GM19397 (cell line): ENCODE measurements around the gene CFAP69.

ENCODE experiments used
- ATAC-seq: cut with Tn5 transposase; IDR thresholded peaks from one replicate; pipeline ENCODE4 v1.9.1; 2021; ENCODE audit warnings: mild to moderate bottlenecking, moderate library complexity; ENCODE audit not compliant: unreplicated experiment

CFAP69 gene

GRCh38 chr7:90270431-90271178 is 25.6 kb downstream of the CFAP69 start:
- no peak for ATAC-seq

- no peak for ATAC-seq
These were observed 26.8 kb downstream of the CFAP69 start for GRCh38 chr7:90271753-90272152.

- no peak for ATAC-seq
These were observed 27.3 kb downstream of the CFAP69 start for GRCh38 chr7:90272242-90272641.

- no peak for ATAC-seq
These were observed 29.2 kb downstream of the CFAP69 start for GRCh38 chr7:90274161-90274560.

GRCh38 chr7:90276033-90276728 is 31.2 kb downstream of the CFAP69 start:
- no peak for ATAC-seq

GRCh38 chr7:90288154-90288553 is 43.2 kb downstream of the CFAP69 start:
- no peak for ATAC-seq

- ATAC-seq, result no peak
These were observed 45.5 kb downstream of the CFAP69 start for GRCh38 chr7:90290244-90291113.

- peak; percentile 61 for ATAC-seq
These were observed 53.4 kb downstream of the CFAP69 start for GRCh38 chr7:90298145-90299038.

GRCh38 chr7:90303241-90303640 is 58.3 kb downstream of the CFAP69 start:
- no peak for ATAC-seq

- ATAC-seq, result no peak
These were observed 64.9 kb downstream of the CFAP69 start for GRCh38 chr7:90309872-90310271.

GRCh38 chr7:90311175-90311574 is 66.2 kb downstream of the CFAP69 start:
- ATAC-seq, result no peak

GRCh38 chr7:90312745-90313144 is 67.8 kb downstream of the CFAP69 start:
- ATAC-seq, result no peak

GRCh38 chr7:90313907-90314306 is 68.9 kb downstream of the CFAP69 start:
- no peak for ATAC-seq

- no peak for ATAC-seq
These were observed 75.0 kb downstream of the CFAP69 start for GRCh38 chr7:90320014-90320413.

GRCh38 chr7:90320418-90320800 is 75.4 kb downstream of the CFAP69 start:
- ATAC-seq, result no peak

GRCh38 chr7:90320801-90321494 is 76.0 kb downstream of the CFAP69 start, which contains the start of gene FAM237B:
TSS of gene FAM237B (minus strand) at chr7:90321304. CDS start at chr7:90319748, 1,556 bp downstream.
- ATAC-seq, result no peak

- no peak for ATAC-seq
These were observed 77.9 kb downstream of the CFAP69 start for GRCh38 chr7:90322837-90323236.

- no peak for ATAC-seq
These were observed 81.5 kb downstream of the CFAP69 start for GRCh38 chr7:90326500-90326899.

- ATAC-seq, result no peak
These were observed 89.3 kb downstream of the CFAP69 start for GRCh38 chr7:90334193-90334843.
